ENCODE results near the gene SKI.

- TF ChIP-seq, protein P1, sequence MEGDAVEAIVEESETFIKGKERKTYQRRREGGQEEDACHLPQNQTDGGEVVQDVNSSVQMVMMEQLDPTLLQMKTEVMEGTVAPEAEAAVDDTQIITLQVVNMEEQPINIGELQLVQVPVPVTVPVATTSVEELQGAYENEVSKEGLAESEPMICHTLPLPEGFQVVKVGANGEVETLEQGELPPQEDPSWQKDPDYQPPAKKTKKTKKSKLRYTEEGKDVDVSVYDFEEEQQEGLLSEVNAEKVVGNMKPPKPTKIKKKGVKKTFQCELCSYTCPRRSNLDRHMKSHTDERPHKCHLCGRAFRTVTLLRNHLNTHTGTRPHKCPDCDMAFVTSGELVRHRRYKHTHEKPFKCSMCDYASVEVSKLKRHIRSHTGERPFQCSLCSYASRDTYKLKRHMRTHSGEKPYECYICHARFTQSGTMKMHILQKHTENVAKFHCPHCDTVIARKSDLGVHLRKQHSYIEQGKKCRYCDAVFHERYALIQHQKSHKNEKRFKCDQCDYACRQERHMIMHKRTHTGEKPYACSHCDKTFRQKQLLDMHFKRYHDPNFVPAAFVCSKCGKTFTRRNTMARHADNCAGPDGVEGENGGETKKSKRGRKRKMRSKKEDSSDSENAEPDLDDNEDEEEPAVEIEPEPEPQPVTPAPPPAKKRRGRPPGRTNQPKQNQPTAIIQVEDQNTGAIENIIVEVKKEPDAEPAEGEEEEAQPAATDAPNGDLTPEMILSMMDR (IDR thresholded peaks at IDR 0.05; ENCODE audit: low read depth, low read length) = no peak
- TF ChIP-seq MYC (IDR thresholded peaks at IDR 0.05; ENCODE audit: low read depth, low read length) = no peak
- no peak for TF ChIP-seq MAX (IDR thresholded peaks at IDR 0.05; ENCODE audit: low read depth, low read length)
- TF ChIP-seq POLR2A (IDR thresholded peaks at IDR 0.05; ENCODE audit: extremely low read depth, insufficient read length) = no peak
These were observed 3.9 kb upstream of the SKI start for GRCh38 chr1:2224170-2224584.
